Lower leg skin (tissue), 3 donors: Measurements from ENCODE around the gene FHIP2A.
"Not testable (repeated sequence)": the region's sequence is repeated elsewhere in the genome, so short reads cannot be mapped to it uniquely, and the experiment has no call there.

Experiments
- CTCF ChIP-seq, 3 donors: fragments of 450-650 bp; IDR thresholded peaks; one replicate each; pipeline ENCODE4 v1.5.1; 2016; ENCODE audit warnings: antibody characterized with exemption in 3 of 3, mild to moderate bottlenecking in 3 of 3, moderate library complexity in 2 of 3
- POLR2A ChIP-seq, 2 donors: fragments of 450-650 bp; IDR thresholded peaks; one replicate each; pipeline ENCODE4 v1.6.1; 2016 to 2017; ENCODE audit warnings: antibody characterized with exemption in 2 of 2, mild to moderate bottlenecking in 1 of 2, moderate library complexity in 1 of 2

GRCh38 chr10:114857288-114857565, 35.6 kb downstream of the FHIP2A start:
- not testable (repeated sequence) for TF ChIP-seq CTCF, POLR2A (IDR thresholded peaks at IDR 0.05)
